GM21576 (cell line): Measurements from ENCODE around the gene SIAE.

Experiments used
- ATAC-seq: cut with Tn5 transposase; IDR thresholded peaks from one replicate; pipeline ENCODE4 v1.9.1; 2021; ENCODE audit warnings: mild to moderate bottlenecking, moderate library complexity; ENCODE audit not compliant: unreplicated experiment

The SIAE gene

GRCh38 chr11:124673333-124674167, at the start of gene SIAE, which contains the start of gene SPA17:
Gene SIAE, minus strand, starts transcription at chr11:124673739. Its CDS starts 31 bp downstream, at chr11:124673708.
Gene SPA17, plus strand, starts transcription at chr11:124673904. Its CDS starts 1,361 bp downstream, at chr11:124675265.
- peak; percentile 87 for ATAC-seq

- no peak for ATAC-seq
These were observed 48.6 kb upstream of the SIAE start for GRCh38 chr11:124722176-124722575.

- ATAC-seq, result no peak
These were observed 46.0 kb upstream of the SIAE start for GRCh38 chr11:124719534-124719933.

- no peak for ATAC-seq
These were observed 45.3 kb upstream of the SIAE start for GRCh38 chr11:124718801-124719200.

GRCh38 chr11:124717786-124718651, 44.5 kb upstream of the SIAE start:
- ATAC-seq, result no peak

- no peak for ATAC-seq
These were observed 43.9 kb upstream of the SIAE start for GRCh38 chr11:124717421-124717785.

GRCh38 chr11:124716591-124716990, 43.1 kb upstream of the SIAE start:
- ATAC-seq, result no peak

GRCh38 chr11:124712392-124712791, 38.9 kb upstream of the SIAE start:
- ATAC-seq, result no peak

GRCh38 chr11:124707829-124708228, 34.3 kb upstream of the SIAE start:
- ATAC-seq, result no peak

GRCh38 chr11:124700028-124700427, 26.5 kb upstream of the SIAE start:
- no peak for ATAC-seq

GRCh38 chr11:124699547-124699946, 26.0 kb upstream of the SIAE start:
- ATAC-seq, result no peak

GRCh38 chr11:124693142-124693541, 19.6 kb upstream of the SIAE start:
- ATAC-seq, result no peak

- ATAC-seq, result no peak
These were observed 8.9 kb upstream of the SIAE start for GRCh38 chr11:124682443-124682842.

GRCh38 chr11:124681421-124681820, 7.9 kb upstream of the SIAE start:
- no peak for ATAC-seq

GRCh38 chr11:124678416-124678815, 4.9 kb upstream of the SIAE start:
- no peak for ATAC-seq

- ATAC-seq, result no peak
These were observed 2.8 kb upstream of the SIAE start for GRCh38 chr11:124676386-124676785.

- ATAC-seq, result no peak
These were observed 1.0 kb upstream of the SIAE start for GRCh38 chr11:124674571-124674970.

- no peak for ATAC-seq
These were observed 604 bp upstream of the SIAE start for GRCh38 chr11:124674168-124674517.

- ATAC-seq, result no peak
These were observed 863 bp downstream of the SIAE start for GRCh38 chr11:124672536-124673215.

GRCh38 chr11:124670732-124671131, 2.8 kb downstream of the SIAE start:
- ATAC-seq, result no peak

- ATAC-seq, result no peak
These were observed 4.3 kb downstream of the SIAE start for GRCh38 chr11:124669193-124669592.
